Activated CD4-positive, alpha-beta T cell treated with anti-CD3 and anti-CD28 coated beads, Interleukin-2, amount 50 U/mL, for 4 hours (primary cell): Measurements from ENCODE around the gene BRCA2.
A peak's percentile ranks its signal among the peaks of the same experiment; 100 is the strongest.

Source experiments
- DNase-seq, 2 experiments: peaks; one replicate each; pipeline ENCODE4 v3.0.0-alpha.2; 2020

BRCA2 gene

GRCh38 chr13:32384702-32385101, 69.4 kb downstream of the BRCA2 start:
- no peak for DNase-seq

- no peak for DNase-seq
Observed at GRCh38 chr13:32385410-32385809, 70.1 kb downstream of the BRCA2 start.

GRCh38 chr13:32390048-32390447, 74.7 kb downstream of the BRCA2 start:
- no peak for DNase-seq

GRCh38 chr13:32390484-32390883, 75.2 kb downstream of the BRCA2 start:
- DNase-seq: no peak

DNA sequence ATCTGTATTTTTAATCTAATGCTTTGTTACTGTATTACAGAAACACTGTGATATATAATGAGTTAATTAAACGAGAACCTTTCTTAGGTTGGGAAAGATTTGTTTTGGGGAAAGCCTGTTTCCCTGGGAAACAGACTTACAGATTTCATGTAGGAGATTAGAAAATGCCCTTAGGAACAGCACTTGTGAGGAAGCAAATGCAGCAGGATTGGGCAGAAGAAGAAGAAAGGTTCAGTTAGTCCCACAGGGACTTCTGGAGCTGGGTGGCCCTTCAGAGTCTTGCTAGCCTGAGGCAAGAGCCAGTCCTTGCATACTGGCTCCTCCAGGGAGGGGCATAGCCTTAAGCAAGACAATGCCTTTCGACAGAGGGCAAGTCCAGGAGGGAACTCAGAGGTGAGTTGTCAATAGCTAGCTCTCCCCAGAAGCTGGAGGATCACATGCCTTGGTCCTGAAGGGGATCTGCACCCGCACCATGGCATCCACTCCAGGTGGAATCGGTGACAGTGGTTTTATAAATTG, 75.9 kb downstream of the BRCA2 start:
- no peak for DNase-seq

GRCh38 chr13:32403108-32403507, 87.8 kb downstream of the BRCA2 start:
- no peak for DNase-seq

- no peak for DNase-seq
Observed at GRCh38 chr13:32407854-32408253, 92.5 kb downstream of the BRCA2 start.

DNA sequence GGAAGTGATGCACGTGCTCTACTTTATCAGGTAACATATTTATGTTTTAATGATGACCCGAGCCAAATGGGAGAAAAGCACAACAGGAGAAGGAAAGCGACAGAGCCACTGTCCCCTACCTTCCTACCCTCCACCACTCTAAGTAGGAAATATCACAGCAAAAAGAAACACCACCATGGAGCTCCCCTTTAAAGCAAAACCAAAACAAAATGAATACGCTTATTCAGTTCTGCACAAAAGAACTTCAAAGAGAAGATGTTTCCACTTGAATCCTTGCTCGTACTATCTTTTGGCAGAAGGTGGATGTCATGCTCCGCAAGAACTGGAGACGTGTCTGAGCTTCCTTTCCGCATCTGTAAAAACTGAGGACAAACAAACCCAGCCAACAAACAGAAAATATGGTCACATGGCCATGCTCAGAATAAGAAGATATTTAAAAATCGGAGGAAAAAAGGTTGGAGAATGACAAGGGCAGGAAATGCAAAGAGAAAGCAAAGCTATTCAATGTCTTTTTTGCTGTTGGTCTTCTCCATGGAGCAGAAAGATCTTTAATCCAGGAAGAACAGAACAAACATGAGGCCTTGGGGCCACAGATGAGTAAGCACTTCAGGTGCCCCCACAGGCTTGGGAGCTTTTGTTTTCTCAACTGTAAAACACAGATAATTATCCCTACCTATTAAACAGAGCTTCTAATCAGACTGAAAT, 93.1 kb downstream of the BRCA2 start:
- DNase-seq: no peak

GRCh38 chr13:32409001-32409313, 93.6 kb downstream of the BRCA2 start:
- DNase-seq: no peak

- no peak for DNase-seq
Observed at GRCh38 chr13:32409561-32410421, 94.5 kb downstream of the BRCA2 start.

- DNase-seq: no peak
Observed at GRCh38 chr13:32413284-32413683, 98.0 kb downstream of the BRCA2 start.

DNA sequence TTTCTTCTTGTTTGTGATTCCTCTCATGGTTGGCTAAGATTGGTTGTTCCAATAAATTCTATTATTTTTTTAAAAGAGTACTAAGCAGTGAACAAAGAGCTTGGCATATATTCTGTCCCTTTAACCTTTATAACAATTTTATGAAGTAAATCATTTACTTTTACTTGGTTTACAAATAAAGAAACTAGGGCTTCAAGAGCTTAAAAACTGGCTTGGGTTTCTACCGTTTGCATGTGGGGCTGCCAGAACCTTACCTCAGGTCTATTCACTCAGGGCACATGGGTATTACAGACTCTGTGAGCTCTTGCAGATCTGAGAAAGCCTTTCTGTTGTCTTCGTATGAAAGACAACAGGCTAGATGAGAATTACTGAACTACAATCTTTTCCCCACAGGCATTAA, 99.3 kb downstream of the BRCA2 start:
- no peak for DNase-seq

- no peak for DNase-seq
Observed at GRCh38 chr13:32415019-32415418, 99.7 kb downstream of the BRCA2 start.

- no peak for DNase-seq
Observed at GRCh38 chr13:32417995-32418394, 102.7 kb downstream of the BRCA2 start.

GRCh38 chr13:32419862-32420261, 104.6 kb downstream of the BRCA2 start:
- no peak for DNase-seq

- DNase-seq: no peak
Observed at GRCh38 chr13:32423592-32423991, 108.3 kb downstream of the BRCA2 start.

GRCh38 chr13:32425158-32425557, 109.8 kb downstream of the BRCA2 start:
- no peak for DNase-seq

DNA sequence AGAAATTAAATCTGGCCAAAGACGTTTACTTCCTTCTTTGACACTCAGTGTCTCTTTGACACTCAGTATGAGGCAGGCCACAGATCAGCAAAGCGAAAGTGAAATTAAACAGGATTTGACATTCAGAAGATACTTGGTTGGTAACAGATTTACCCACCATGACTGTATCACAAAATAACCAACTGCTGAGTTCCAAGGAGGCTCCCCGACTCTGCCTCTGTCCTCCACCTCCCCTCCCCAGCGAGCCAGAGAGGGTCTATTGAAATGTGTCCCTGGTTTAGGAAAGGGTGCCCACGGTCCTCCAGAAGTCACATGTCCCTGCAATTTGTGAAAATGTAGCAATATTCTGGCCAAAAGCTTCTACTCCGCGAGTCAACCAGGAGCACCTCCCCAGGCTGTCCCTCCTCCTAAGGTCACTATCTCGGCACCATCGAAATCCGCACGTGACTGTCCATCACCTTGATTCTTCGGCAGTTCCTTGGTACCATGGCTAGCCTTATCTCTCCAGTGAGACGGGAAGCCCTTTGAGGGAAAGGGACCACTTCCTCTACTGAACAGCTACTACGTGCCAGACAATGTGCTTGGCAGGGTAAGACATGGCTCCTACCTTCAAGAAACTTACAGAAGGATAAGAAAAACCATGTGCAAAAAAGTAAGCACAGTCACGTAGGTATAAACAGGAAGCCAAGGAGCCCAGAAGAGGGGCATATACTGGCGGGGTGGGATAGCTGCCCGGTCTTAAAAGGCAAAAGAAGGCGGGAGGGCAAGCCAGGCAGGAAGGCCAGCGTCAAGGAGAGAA, 111.1 kb downstream of the BRCA2 start:
- peak; percentile 12 to 14 for DNase-seq

- DNase-seq: peak; percentile 47 to 51
Observed at GRCh38 chr13:32426990-32427851, 111.9 kb downstream of the BRCA2 start.

DNA sequence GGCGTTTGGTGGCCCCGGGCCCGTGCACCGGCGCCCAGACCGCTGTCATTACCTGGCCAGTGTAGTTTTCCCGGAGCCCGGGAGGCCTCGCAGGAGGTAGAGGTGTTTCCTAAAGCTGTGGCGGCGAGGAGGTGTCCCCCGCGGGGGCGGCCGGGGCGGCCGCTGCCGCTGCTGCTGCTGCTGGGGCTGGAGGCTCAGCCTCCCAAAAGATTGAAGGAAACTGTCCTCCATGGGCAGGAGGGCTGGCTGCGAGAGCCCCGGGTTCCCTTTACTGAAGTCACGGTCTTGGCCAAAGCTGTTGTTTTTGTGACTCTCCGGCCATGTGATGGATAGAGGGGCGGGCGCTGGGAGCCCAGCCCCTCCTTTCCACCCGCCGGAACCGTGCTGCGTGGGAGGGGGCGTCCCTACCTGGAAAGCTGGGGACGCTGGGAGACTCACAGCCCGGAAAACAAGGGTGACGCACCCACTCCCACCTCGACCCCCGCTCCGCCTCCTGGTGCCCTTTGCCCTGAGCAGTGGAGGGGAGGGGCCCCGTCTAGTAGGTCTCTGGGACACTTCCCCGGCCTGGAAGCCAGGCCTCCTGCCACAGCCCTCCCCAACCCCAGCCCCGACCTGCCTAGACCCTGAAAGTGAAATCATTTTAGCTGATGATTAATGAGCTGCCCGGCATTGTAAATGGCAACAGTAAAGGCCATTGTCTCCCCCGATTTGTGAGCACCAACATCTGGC, 112.7 kb downstream of the BRCA2 start, which contains the start of gene N4BP2L1:
Gene N4BP2L1, minus strand, starts transcription at position 279 of the 729 bp plus-strand sequence. Its CDS starts 48 bp downstream, at position 231.
- DNase-seq: peak; percentile 87 to 91
